HG02610 (cell line): Measurements from ENCODE around the gene RPGRIP1L.

Source experiments
- ATAC-seq: cut with Tn5 transposase; IDR thresholded peaks from one replicate; pipeline ENCODE4 v1.9.1; 2021; ENCODE audit warnings: mild to moderate bottlenecking, moderate library complexity; ENCODE audit not compliant: unreplicated experiment

RPGRIP1L gene

DNA sequence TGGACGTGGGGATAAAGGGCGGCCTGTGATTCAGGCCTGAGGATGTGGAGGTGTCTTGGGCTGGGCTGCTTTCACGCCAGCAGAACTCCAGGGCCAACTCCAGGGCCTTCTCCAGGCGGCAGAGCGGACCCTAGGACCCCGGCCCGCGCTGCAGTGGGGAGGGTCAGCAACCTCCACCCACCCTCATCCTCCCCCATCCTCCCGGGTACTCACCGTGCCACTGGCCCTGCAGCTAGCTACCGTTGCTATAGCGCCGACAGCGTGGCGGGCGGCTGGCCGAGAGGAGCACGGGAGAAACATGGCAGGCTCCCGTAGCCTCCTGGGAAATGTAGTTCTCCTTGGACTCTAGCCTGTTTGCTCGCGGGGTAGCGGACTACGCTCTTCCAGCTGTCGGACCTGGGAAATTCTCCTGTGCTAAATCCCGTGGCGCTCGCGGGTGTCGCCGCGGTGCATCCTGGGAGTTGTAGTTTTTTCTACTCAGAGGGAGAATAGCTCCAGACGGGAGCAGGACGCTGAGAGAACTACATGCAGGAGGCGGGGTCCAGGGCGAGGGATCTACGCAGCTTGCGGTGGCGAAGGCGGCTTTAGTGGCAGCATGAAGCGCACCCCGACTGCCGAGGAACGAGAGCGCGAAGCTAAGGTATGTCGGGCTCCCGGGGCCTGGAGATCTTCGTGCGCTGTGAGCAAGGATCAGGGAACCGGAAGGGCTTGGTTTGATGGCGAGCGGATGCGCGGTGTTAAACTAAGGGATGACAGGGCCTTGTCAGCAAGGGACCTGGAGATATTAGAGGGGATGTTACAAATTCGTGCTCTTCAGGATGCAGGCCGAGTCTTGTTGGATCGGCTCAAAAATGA lies at the start of gene RPGRIP1L, which contains the start of gene FTO:
RPGRIP1L (minus strand) TSS at position 270 of the 855 bp plus-strand sequence. CDS start 3,136 bp downstream, outside the sequence.
FTO (plus strand) TSS at position 567 of the 855 bp plus-strand sequence.
- peak; percentile 99 for ATAC-seq

DNA sequence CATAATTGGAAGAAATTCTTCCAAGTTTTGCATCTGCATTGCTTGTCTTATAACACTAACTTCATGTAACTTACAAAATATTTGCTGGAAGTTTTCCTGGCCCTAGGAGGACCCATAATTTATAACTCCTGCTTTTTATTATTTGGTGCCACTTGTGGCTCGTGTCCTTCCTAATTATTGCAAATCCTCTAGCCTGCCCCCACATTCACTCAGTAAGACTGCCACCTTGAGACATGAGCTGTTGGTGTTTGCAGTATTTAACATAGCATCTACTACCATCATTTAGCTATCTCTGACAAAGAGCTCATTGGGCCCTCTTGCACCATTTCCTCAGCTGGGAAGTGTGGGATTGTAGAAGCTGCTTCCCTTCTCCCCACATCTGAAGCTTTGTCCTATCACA lies 49.8 kb upstream of the RPGRIP1L start:
- no peak for ATAC-seq

DNA sequence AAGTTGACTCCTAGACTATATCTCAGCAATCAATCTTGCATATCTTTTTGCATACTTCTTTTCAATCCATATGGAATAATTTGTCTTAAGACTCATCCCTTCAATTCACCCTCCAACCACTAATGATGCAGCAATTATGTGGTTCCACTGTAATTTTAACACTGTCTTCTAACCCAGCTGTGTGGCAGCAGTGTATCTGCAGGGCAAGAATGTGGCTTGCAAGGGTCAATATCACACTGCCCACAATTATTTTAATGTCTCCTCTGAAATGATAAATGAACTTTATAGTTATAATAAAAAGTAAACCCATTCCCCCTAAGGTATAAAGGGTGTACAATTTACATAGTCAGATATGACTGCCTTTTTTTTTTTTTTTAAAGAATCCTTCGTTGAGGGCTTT lies 48.9 kb upstream of the RPGRIP1L start:
- no peak for ATAC-seq

DNA sequence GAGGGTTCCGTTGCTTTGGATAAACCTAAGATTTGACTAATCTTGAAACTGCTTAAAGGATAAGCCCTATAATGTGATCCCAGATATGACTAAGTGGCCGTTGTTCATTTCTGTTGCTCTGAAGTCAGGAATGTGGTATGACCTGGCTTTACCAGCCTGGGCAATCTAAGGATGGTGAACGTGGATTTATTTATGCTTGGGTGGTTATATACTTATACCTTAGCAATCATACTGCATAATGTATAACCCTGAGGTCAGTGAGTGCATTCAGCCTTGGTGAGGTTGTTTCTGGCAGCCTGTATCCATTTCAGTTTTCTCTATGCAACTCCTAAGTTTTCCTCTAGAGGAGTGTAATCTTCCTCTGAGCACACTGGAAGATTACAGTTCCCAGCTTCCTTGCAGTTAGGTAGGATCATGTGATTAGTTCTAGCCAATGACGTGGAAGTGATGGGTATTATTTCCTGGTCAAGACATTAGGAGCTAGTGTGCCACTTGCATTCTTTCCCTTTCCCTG lies 42.2 kb upstream of the RPGRIP1L start:
- ATAC-seq: peak; percentile 62

DNA sequence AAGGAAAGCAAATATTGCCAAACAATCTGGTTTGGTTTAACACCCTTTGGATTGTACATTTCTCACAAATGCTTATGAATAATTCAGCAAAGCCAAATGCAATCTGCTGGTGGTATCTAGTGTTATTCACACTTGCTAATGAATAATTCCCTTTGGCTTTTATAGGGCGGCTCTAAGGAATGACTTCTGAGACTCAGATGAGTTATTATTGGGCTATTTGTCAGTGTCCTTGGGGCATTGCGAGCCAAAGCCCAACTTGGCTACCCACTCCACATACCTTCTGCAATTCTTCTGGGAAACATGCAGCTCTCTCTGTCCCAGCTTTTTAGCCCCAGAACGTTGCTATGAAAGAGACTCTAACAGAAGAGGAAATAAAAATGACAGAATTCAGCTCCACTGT lies 41.4 kb upstream of the RPGRIP1L start:
- ATAC-seq: no peak

DNA sequence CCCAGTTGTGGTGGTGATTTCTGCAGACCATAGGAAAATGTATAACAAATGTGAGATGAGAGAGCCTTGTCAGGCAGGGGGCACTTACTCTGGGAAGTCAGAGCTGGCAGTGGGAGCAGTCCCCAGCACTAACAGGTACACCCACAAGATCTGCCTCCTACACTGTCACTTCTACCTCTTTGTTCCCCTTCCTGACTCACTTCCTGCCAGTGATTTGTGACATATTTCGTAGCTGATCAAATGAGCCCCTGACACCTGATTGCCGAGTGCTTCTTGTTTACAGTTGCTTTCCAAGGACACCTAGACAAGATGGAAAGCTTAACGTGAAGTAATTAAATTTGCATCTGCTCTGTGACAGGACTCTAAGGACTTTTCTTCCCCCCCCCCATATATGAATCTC lies 40.8 kb upstream of the RPGRIP1L start:
- ATAC-seq: no peak

DNA sequence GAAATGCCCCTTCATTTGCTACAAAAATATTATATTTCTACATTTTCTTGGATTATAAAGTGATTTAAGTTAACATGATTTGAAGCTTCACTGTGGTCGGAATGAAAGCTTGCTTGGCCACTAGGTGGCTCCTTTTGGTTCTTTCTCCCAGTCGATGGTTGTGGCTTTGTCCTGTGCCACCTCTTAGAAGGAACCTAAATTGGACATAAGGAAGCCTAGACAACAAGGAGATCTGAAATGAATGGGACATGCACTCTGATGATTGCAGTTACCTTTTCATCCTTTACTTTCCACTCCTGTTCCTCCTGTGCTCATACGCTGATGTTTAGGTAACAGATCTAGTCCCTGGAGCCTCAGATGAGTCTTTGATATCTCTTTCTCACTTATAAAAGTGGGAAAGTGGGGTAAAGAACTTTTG lies 39.5 kb upstream of the RPGRIP1L start:
- ATAC-seq: no peak

DNA sequence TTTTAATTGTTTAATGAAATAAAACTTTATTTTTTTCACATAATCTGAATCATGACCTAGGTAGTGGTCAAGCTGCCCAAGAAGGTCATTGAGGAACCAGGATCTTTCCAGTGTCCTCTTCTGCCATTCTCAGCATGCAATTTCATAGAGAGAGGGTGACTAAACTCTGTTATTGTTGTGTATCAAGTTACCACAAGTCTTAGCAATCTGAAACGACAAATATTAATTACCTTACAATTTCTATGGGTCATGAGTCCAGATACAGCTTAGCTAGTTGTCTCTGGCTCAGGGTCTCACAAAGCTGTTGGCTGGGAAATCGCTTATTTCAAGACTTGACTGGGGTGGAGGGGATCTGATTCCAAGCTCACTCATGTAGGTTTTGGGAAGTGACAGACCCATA lies 37.9 kb upstream of the RPGRIP1L start:
- ATAC-seq: no peak

DNA sequence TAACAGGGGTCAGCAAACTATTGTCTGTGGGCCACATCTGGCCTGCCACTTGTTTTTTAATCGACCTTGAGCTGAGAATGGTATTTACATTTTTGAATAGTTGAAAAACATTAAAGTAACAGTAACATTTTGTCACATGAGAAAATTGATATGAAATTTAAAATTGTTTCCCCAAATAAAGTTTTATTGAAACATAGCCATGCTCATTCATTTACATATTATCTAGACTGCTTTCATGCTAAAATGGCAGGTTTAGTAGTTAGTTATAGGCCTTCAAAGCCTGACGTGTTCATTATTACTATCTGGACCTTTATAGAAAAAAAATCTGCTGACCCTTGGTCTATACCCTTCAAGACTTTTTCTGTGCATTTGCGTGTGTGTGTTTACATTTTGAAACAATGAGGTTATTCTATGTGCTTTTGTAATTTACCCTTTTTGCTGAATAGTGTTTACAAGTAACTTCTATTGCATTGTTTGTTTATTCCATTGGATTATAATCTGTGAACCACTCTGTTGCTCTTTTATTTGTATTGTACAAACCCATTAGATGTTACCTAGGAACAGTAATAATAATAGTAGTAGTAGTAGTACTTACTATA lies 37.4 kb upstream of the RPGRIP1L start:
- ATAC-seq: no peak

DNA sequence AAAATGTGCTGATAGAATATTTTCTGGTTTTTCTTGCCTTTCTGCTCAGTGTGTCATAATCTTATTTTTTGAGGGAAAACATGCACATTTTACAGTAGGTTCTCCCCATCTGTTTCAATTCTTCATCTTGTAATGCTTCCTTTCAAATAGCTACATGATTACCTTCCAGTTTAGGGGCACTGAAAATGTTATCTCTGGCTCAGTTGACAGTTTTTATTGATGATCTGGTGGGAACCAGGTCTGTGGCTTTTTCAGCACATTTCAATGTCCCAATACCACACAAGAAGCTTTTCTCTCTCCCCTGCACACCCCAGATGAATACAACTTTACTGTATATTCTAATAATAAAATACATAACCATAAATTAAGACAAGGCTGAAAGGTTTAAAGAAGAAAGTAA lies 36.8 kb upstream of the RPGRIP1L start:
- no peak for ATAC-seq

DNA sequence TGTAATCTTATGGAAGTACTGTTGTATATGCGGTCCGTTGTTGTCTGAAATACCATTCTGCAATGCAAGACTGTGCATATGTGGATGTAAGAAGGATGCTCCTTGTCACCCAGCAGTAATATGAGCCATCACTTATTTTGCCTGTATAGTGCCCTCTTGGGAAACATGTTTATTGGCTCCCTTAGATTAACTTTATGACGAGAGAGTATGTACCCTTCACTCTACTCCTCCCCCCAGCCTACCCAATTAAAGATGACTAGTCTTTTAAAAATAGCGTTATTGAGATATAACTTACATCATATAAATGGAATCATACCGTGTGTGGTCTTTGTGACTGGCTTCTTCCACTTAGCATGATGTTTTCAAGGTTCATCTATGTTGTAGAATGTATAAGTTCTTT lies 33.9 kb upstream of the RPGRIP1L start:
- ATAC-seq: no peak

DNA sequence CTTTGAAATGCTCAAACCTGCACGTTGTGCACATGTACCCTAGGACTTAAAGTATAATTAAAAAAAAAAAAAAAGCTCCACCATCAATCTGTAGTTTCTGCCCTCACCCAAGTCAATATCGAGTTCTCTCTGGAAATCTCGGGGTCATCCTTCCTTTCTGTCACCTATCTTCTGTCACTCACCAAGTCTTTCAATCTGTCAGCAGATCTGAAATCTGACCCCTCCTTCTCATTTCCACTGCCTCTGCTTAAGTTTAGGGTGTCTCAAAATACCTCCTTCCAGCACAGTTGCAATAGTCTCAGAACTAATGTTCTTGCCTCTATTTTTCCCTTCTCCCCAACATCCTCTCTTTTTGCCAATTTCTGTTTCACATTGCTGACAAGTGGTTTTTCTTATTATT lies 32.6 kb upstream of the RPGRIP1L start:
- ATAC-seq: no peak

DNA sequence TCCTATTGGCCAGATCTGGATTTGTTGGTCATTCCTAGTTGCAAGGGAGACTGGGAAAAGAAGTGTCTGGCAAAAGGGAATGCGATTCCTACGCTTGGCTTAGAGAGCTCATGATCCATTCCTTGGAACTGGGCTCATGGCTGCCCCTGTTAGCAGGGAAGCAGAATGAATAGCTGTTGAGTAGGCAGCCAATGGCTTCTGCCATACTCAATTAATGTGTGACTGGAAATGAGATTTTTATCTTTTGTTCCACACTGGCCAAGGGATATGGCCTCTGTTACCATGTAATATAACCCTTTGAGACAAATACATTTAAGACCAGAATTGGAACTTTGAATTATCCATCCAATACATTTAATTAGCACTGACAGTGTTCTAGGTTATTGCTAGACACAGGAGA lies 31.2 kb upstream of the RPGRIP1L start:
- no peak for ATAC-seq

DNA sequence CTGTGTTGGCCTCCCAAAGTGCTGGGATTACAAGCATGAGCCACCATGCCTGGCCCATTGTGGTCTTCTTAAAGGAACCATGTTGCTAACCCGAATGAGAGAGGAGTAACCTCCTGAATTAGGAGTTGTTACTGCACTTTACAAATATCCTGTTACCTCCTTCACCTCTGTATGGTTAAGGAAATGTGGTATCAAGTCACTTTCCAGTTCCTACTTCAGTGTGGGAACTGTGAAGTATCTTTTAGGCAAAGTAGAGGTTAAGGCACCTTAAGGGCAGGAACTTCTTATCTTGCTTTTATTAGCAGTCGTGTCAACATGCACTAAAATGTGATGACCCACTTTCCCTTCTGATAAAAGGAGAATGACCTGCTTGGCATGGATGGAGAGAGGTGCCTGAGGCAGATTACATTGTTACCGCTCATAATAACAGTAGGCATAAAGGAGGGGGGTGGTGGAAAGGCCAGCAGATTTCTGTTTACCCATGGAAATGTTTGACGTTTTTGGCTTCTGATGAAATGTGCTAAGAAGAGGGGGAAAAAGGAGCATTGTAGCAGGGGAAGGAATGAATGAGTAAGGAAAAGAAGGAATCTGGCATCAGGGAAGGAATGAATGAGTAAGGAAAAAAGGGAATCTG lies 28.8 kb upstream of the RPGRIP1L start:
- no peak for ATAC-seq

DNA sequence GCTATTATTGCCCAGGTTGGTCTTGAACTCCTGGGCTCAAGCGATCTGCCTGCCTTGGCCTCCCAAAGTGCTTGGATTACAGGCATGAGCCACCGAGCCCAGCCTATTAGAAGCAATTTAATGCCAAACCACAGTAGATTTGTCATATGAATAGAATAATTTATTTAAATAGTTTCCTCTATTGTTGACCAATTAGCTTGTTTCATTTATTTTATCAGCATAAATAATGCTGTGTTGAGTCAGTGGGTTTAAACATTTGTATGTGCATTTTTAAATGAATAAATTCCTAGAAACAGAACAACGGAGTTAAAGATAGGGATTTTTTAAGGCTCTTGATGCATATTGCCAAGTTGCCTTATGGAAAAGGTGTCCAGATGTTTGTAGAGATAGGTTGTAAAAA lies 27.0 kb upstream of the RPGRIP1L start:
- ATAC-seq: no peak

DNA sequence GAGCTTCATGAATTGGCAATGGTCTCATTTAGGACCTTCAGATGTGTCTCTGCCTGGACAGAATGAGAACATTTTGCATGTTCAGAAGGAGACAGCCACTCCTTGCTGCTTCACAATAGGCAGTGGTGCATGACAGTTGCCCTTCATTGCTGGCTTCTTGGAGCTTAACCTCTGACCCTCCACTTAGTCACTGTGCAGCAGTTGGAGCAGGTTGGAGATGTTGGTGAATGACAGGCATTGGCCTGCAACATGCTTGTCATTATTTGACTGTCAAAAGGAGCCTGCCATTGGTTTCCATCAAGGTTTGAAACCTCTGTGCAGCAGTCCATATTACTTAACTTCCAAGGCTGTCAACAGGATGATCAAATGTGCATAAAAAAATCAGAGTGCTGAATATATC lies 23.0 kb upstream of the RPGRIP1L start:
- ATAC-seq: no peak

DNA sequence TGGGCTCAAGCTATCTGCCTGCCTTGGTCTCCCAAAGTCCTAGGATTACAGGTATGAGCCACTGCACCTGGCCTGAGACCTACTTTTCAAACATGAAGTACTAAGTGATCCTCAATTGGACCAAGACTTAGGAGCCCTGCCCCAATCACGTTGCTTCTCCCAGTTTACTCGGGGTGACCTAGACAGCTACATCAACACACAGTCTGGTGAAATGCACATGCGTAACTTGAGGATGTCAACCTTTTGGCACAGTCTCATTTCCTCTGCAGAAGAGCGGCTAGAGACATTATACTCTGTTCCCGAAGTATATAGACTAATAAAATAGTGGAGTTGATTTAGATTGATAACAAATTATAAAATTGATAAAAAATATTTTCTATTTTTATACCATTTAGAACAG lies 17.4 kb upstream of the RPGRIP1L start:
- no peak for ATAC-seq

DNA sequence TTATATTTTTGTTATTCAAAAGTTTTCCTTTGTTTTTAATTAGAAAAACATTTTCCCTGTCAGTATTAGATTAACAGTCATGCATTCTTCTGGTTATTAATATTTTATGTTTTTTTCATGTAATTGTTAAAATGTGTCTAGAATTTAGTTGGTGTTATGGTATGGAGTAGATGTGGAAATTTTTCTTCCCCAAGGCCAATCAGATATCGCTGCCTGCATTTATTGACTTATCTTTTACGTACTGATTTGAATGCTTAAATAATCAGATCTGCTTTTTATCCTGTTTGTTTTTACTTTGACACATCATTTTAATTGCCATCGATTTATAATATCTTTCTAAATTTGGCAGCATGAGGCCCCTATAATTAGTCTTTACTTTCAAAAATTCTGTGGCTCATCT lies 13.9 kb upstream of the RPGRIP1L start:
- ATAC-seq: no peak

DNA sequence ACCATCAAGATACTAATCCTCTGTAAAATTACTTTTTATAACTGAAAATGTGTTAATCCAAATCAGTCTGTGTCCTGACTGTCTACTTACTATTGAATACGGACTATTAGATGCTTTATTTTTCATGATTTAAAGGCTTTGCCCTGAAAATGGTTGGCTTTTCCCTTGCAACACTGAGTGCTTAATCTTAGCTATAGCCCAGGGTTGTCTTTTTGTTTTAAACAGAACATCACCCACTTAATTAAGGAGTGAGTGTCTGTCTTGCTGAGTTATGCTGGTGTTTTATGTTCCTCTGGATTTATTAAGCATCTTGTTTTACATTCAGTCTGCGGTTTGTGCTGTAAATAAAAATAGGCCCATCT lies 11.3 kb upstream of the RPGRIP1L start:
- no peak for ATAC-seq

DNA sequence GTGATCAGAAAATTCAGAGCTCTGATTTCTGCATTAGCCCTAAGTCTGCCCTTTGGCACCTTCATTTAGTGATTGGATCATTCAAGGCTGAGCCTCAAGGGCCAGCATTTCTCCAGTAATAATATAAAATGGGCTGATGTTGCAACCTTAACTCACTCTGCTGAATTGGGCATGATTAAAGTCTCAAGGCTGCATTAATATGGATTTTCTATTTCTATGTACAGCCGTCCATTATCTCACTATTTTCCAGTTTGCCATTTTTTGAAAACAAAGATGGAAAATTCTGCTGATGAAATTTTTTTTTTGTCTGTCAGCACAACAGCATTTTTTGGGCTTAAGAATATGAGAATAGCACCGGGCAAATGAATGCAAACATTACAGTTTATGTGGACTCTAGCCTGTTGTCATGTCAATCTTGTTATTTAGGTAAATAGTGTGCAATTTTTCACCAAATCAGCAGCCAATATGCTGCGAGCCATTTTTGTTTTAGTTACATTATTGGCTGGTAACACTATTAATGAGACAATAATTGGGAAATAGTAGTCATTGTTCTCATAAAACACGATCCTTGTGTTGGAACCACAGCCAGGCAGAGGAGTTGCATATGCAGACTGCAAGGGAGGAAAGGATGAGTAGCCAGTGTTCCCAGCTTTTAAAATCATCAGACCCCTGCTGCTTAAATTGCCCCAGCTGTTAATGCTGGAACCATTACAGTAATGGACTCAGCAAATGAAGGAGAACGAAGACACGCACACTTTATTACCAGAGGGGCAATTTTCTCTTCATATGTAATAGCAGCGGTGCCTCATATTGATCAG lies 10.8 kb upstream of the RPGRIP1L start:
- no peak for ATAC-seq
